ENCODE data around the gene COPS6. TPM values are rescaled to one million over a fixed set of nuclear protein-coding genes. Genes with fewer than 3 reads are reported as not detected.

COPS6 gene
- total and polyA plus RNA-seq, 7 donors = 58.4 to 91.3 (median 80.2) TPM

DNA sequence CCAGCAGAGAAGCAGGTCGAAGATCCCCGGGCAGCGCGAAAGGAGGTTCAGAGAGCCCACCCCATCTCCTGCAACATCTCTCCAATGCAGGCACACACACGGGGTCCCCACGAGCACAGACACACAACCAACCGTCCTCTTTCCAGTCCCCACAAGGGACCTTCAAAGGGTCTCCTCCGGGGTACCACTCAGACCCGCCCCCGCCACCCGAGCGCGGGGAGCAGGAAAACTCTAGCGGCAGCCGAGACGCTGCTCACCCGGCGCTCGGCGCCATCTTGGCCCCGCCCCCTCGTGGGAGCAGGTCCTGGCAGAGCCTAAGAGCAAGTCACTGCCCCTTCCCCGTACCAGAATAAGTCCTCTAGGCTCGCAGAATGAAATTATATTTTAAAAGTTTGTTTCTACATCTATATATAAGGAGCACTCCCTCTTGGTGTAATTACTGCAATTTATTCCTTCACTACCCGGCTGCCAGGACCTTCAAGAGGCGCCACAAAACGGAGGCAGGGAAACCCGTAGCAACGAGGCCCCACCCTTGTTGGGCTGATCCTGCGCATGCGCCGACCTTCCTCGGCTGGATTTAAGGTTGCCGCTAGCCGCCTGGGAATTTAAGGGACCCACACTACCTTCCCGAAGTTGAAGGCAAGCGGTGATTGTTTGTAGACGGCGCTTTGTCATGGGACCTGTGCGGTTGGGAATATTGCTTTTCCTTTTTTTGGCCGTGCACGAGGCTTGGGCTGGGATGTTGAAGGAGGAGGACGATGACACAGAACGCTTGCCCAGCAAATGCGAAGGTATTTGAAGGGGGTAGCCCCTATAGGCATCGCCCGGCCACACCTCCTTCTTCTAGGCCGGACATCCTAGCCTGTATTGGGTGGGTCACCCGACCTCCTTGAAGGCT is 30.6 kb downstream of the COPS6 start, which contains the start of the genes CNPY4 and TAF6:
Gene CNPY4 (plus strand): TSS at position 563 of the 898 bp plus-strand sequence. CDS start 111 bp downstream, at position 674.
Gene TAF6 (minus strand): TSS at position 287 of the 898 bp plus-strand sequence. CDS start 5,149 bp downstream, outside the sequence.
- intact Hi-C loops (cut with DNase I) = loop anchor here (2.0 kb wide), 1 partner anchor 19 kb away; the partner anchor contains the start of genes AP4M1 and MCM7
- Histone ChIP-seq H3K4me1 (peaks cover 0 to 20% (median 18%) of the 10 kb centered on the region in 4 donors), H3K27me3 (no peaks in the 10 kb centered on the region), H3K36me3 (peaks cover 0 to 11% (median 0%) of the 10 kb centered on the region in 4 donors), H3K9me3 (no peaks in the 10 kb centered on the region), H3K4me3 (peak within 1 kb of the TSS; percentile 61 to 81 (median 73)), H3K27ac (peak within 1 kb of the TSS; percentile 84 to 91 (median 88))
- peak; percentile 98 for DNase-seq
- peak in 1 of 4 experiments; percentile 13 for TF ChIP-seq CTCF (IDR thresholded peaks at IDR 0.05)
- peak; percentile 49 to 68 for TF ChIP-seq POLR2A (IDR thresholded peaks at IDR 0.05)
- TF ChIP-seq EP300 (IDR thresholded peaks at IDR 0.05) = no peak
- peak; percentile 62 to 90 (median 77) for TF ChIP-seq POLR2AphosphoS5 (IDR thresholded peaks at IDR 0.05)
- WGBS, 2 donors = 0% methylated on average over 49 of the region's 49 CpGs

DNA sequence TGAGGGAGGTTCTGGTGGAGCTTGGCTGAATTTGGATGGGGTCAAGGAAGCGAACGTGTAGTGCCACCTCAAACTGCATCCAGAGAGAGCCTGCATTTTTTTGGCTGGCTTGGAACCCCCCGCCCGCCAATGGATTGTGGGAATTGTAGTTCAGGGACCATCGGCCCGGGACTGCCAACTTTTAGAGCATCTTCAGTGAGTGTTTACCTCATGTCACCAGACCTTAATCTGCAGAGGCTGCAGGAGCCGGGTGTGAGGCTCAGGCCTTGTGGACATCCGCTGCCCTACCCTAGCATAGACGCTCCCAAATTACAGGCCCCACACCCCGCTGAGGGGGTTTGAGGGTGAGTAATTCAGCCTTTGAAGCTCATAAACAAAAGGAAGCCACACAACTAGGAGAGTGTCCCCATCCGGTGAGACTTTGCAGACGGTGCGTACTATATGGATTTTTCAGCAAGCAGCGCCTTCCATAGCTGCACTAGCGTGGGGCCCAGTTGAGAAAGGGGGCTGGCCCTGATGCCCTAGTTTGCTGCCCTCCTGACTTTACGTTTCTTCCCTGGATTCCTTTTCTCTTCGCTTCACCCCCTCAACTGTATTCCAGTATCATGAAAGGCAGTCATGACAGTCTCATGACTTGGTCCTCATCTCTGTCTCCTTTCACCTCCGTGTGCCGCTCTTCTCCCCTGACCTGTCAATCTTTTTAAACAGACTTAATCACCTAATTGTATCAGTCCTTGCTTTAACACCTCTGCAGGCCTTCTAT is 31.4 kb downstream of the COPS6 start:
- peak overlapping the region; percentile 61 to 81 (median 73) for H3K4me3 ChIP-seq
- peaks cover 0 to 20% (median 18%) of the 10 kb centered on the region in 4 donors for H3K4me1 ChIP-seq
- peak; percentile 93 for DNase-seq
- no peaks in the 10 kb centered on the region for H3K27me3 ChIP-seq
- 27 to 35% methylated on average over 19 of the region's 19 CpGs for WGBS, 2 donors
- TF ChIP-seq POLR2AphosphoS5 (IDR thresholded peaks at IDR 0.05) = peak in 1 of 4 donors; percentile 40
- TF ChIP-seq EP300 (IDR thresholded peaks at IDR 0.05) = no peak
- H3K36me3 ChIP-seq = peaks cover 0 to 12% (median 0%) of the 10 kb centered on the region in 4 donors
- H3K9me3 ChIP-seq = no peaks in the 10 kb centered on the region
- peak overlapping the region; percentile 84 to 91 (median 88) for H3K27ac ChIP-seq
- intact Hi-C loops (cut with DNase I) = loop anchor here (2.0 kb wide), 1 partner anchor 19 kb away; the partner anchor contains the start of genes AP4M1 and MCM7

DNA sequence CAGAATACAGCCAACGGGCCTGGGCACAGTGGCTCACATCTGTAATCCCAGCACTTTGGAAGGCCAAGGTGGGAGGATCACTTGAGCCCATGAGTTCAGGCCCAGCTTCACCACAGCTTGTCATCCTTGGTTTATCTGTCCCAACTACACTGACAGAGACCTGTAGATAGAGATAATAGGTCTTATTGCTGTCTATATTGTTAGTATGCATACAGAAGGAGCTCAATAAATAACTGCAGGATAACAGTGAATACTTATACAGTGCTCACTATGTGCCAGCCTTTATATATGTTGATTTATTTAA is 31.9 kb downstream of the COPS6 start:
- H3K4me1 ChIP-seq = peaks cover 0 to 24% (median 19%) of the 10 kb centered on the region in 4 donors
- H3K4me3 ChIP-seq = peak overlapping the region in 2 of 4 donors; percentile 74 to 81
- 38 to 58% methylated on average over 1 of the region's 1 CpG for WGBS, 2 donors
- TF ChIP-seq CTCF (IDR thresholded peaks at IDR 0.05) (no peak), EP300 (IDR thresholded peaks at IDR 0.05) (no peak), POLR2AphosphoS5 (IDR thresholded peaks at IDR 0.05) (no peak), POLR2A (IDR thresholded peaks at IDR 0.05) (no peak)
- intact Hi-C loops (cut with DNase I) = no loop called here
- H3K9me3 ChIP-seq = no peaks in the 10 kb centered on the region
- DNase-seq = no peak
- H3K36me3 ChIP-seq = peaks cover 0 to 12% (median 0%) of the 10 kb centered on the region in 4 donors
- H3K27me3 ChIP-seq = no peaks in the 10 kb centered on the region
- H3K27ac ChIP-seq = peak overlapping the region; percentile 84 to 91 (median 88)

DNA sequence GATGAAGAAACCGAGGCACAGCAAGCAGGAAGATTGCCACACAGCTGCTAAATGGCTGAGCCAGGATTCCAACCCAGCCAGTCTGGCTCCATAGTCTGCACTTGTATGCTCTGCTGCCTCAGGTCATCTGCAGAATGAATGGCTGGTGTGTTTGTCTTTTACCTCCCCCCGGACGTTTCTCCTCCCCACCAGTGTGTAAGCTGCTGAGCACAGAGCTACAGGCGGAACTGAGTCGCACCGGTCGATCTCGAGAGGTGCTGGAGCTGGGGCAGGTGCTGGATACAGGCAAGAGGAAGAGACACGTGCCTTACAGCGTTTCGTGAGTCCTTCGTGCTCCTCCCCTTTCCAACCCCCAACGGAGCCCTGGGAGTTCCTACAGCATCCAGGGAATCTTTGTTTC is 33.3 kb downstream of the COPS6 start:
- no peak for TF ChIP-seq POLR2AphosphoS5 (IDR thresholded peaks at IDR 0.05)
- no peak for TF ChIP-seq POLR2A (IDR thresholded peaks at IDR 0.05)
- TF ChIP-seq EP300 (IDR thresholded peaks at IDR 0.05) = no peak
- no peak for TF ChIP-seq CTCF (IDR thresholded peaks at IDR 0.05)
- DNase-seq = no peak
- Histone ChIP-seq H3K27me3 (no peaks in the 10 kb centered on the region), H3K4me3 (no peak overlapping the region), H3K4me1 (peaks cover 0 to 34% (median 26%) of the 10 kb centered on the region in 4 donors), H3K36me3 (peaks cover 0 to 12% (median 0%) of the 10 kb centered on the region in 4 donors), H3K27ac (peak overlapping the region in 1 of 4 donors; percentile 8), H3K9me3 (no peaks in the 10 kb centered on the region)
- intact Hi-C loops (cut with DNase I) = no loop called here
- 33 to 80% methylated on average over 13 of the region's 13 CpGs for WGBS, 2 donors
